ENCODE results near the gene NMNAT2. TPM values are rescaled to one million over a fixed set of nuclear protein-coding genes. Genes with fewer than 3 reads are reported as not detected.

Gene NMNAT2
- total RNA-seq, 2 donors from 2014 or later: 0.60 to 1.1 TPM

- intact Hi-C loops (cut with DNase I): no loop called here
- DNase-seq (ENCODE audit: low spot score): no peak
These were observed 47.7 kb downstream of the NMNAT2 start for GRCh38 chr1:183370399-183371058.

- DNase-seq (ENCODE audit: low spot score): no peak
- intact Hi-C loops (cut with DNase I): no loop called here
These were observed 49.7 kb downstream of the NMNAT2 start for GRCh38 chr1:183368213-183369108.

DNA sequence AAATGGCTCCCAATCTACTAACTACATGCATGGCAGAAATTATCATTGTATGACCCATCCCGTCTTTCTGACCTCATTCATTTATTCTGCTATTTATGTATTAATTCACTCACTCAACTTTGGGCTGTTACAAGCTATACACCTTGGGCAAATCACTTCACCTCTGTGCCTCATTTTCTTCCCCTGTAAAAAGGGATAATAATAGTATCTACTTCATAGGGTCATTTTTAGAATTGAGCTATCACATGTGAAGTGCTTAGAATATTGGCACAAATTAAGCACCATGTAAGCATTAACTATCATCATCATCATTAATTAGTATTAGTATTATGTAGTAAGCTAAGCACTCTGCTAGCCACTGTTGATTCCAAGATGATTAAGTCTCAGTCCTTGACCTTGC is 52.1 kb downstream of the NMNAT2 start:
- intact Hi-C loops (cut with DNase I): no loop called here
- no peak for DNase-seq (ENCODE audit: low spot score)

- intact Hi-C loops (cut with DNase I): no loop called here
- DNase-seq (ENCODE audit: low spot score): no peak
These were observed 52.5 kb downstream of the NMNAT2 start for GRCh38 chr1:183365676-183366075.

DNA sequence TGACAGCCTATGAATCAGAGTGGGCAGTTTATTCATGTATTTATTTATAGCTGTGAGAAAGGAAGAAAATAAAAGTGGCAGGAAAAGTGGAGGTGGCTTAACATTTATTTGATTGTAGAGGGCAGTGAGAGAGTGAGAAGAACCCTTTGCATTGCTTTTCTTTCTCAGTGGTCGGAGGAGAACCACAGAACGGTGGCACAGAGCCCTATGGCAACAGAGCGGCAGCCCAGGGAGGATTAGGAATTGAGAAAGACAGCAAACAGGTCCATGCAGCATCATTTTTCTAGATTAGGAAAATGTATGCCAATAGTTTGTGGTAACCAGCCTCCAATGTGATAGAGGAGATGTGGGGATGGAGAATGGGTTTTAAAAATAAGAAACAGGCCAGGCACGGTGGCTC is 53.1 kb downstream of the NMNAT2 start:
- DNase-seq (ENCODE audit: low spot score): no peak
- intact Hi-C loops (cut with DNase I): no loop called here

DNA sequence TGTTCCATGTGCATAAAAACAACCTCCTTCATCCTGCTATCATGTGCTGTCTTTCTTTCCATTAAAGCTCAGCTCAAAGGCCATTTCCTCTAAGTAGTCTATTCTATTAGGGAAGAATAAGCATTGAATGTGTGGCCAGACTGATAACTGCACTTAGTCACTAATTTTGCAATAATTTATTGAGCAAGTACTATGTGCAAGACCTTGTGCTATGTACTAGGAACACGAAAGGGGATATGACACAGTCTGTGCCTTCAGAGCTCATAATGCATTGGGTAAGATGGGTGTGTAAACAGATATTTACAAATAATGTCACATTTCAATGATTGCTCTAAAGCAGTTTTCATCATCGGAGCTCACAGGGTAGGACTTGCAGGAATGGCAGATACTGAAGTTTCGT is 54.2 kb downstream of the NMNAT2 start:
- intact Hi-C loops (cut with DNase I): no loop called here
- no peak for DNase-seq (ENCODE audit: low spot score)

DNA sequence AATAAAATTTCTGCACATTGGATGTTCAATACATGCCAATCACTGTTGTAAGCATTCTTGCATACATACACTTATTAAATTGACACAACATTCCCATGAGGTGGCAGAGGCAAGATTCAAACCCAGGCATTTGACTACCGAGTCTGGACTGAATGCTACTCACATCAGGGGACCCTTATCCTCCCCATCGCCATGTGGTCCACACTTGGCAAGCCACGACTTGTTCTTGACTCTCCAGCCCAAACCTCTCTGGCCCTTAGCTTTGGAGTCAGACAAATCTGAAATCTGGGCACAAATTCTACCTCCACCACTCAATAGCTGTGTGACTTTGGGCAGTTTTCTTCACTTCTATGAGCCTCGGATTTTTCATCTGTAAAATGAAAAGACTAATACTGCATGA is 57.1 kb downstream of the NMNAT2 start:
- intact Hi-C loops (cut with DNase I): no loop called here
- no peak for DNase-seq (ENCODE audit: low spot score)

DNA sequence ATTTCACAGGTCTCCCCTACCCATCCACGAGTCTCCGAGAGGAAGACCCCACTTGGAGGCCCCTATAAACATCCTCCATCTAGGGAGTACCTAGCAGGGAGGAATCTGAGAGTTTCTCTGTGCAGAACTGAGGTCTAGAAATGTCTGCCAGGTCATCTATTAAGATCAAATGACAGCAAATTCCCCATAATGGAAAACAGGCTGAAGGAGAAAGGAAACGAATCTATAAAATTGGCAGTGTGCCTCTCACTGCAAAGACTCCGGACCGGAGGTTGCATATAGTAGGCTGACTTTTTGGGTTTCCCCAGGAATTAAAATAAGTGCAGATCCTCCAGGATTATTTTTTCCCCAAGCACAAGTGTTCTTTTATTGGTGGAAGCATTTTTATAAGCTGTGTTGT is 57.7 kb downstream of the NMNAT2 start:
- DNase-seq (ENCODE audit: low spot score): no peak
- intact Hi-C loops (cut with DNase I): no loop called here

DNA sequence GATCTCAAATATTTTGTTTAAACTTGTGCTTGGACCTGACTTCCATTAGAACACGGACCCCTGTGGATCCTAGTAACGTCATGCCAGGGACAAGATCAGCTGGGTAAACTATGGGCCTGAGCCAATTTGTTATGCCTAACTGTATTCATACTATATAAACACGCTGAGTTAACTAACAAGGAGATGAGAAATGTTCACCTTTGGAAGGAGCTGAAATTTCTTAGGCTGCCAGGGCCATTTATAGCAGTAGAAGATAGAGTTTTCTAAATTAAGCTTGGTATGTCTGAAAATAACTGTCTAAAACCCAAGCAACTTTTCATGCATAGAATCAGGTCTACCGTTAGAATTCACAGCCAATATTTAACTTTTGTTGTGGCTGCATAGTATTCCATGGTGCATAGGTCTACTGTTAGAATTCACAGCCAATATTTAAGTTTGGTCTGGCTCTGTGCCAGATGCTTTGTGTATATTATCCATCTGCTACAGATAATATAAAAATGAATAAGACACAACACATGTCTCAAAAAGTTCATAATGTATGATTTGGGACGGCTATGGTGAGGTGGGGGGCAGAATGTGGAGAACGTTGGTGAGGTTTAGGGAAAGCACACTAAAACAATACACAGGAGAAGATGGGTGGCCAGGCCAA is 61.5 kb downstream of the NMNAT2 start:
- intact Hi-C loops (cut with DNase I): no loop called here
- no peak for DNase-seq (ENCODE audit: low spot score)

- intact Hi-C loops (cut with DNase I): no loop called here
These were observed 62.4 kb downstream of the NMNAT2 start for GRCh38 chr1:183355797-183356196.

GRCh38 chr1:183355181-183355580 is 63.0 kb downstream of the NMNAT2 start:
- intact Hi-C loops (cut with DNase I): no loop called here
- no peak for DNase-seq (ENCODE audit: low spot score)

More at GRCh38 chr1:183355797-183356196, 62.4 kb downstream of the NMNAT2 start:
- no peak for DNase-seq (ENCODE audit: low spot score)

DNA sequence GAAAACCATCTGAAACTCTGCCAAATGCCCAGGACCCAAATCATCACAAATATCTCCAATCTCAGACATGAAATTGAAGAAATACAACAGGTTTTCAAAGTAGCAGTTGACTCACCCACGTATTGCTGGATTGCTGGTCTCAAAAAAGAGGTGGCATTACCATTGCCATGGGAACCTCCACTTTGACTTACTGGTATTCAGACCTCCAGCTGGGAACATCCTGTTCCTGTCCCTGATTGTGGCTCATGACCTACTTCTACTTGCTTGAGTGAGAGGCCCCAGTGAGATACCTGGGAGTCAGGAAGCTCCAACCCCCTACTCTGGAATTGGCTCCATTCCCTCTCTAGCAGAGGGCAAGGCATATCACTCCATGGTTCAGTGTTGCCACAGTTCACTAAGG is 64.6 kb downstream of the NMNAT2 start:
- intact Hi-C loops (cut with DNase I): no loop called here
- no peak for DNase-seq (ENCODE audit: low spot score)

GRCh38 chr1:183349201-183349711 is 68.9 kb downstream of the NMNAT2 start:
- intact Hi-C loops (cut with DNase I): loop anchor here in 1 of 2 donors (5.0 kb wide), 1 partner anchor 1168 kb away; no protein-coding TSS in a partner anchor
- DNase-seq (ENCODE audit: low spot score): no peak

DNA sequence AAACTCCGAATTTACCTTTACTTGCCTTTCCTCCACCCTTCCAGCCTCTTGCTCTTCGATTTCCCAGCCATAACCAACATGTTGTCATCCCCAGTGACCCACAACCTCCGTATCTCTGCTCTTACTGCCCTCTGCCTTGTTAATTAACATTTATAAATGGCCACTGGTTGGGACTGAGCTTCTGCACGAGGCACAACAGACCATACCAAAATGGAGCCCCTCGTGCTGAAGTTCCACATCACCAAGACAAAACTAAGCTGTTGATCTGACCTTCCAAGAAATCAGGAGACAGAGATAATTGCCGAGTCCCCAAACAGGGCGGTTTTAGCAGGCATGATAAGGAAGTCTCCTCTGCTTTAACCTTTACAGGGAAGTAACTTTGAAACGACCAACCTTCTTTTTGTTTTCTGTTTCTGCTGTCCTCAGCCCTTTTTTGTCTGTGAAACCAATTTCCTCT is 71.9 kb downstream of the NMNAT2 start:
- intact Hi-C loops (cut with DNase I): loop anchor here in 1 of 2 donors (5.0 kb wide), 1 partner anchor 1171 kb away; no protein-coding TSS in a partner anchor
- DNase-seq (ENCODE audit: low spot score): no peak

DNA sequence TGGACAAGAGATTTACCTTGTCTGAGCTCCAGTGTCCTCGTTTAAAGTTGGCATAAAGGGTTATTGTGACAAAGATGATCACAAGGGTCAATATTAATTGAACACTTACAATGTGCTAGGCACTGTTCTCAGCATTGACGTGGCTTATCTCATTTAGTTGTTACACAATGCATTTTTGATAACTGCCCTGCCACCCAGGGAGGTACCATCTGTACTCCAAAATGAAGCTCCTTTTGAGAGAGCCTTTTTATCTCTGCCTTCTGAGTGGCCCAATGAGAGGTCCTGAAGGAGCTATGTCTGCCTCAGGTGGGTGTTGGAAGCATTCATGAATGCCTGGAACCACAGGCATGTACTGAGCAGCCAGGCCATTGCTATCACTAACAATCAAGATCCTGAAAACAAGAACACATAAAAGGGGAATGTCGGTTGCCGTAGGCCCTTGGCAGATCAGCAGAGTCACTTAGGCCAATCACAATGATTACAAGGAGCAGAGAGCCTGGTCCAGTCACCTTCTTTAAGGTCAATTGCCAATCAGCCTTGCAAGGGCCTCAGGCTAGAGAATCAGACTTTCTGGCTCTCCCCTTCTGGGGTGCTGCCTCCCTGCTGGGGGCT is 78.5 kb downstream of the NMNAT2 start:
- intact Hi-C loops (cut with DNase I): no loop called here
- DNase-seq (ENCODE audit: low spot score): no peak

GRCh38 chr1:183331091-183331742 is 87.0 kb downstream of the NMNAT2 start:
- no peak for DNase-seq (ENCODE audit: low spot score)
- intact Hi-C loops (cut with DNase I): no loop called here

GRCh38 chr1:183330335-183330734 is 87.8 kb downstream of the NMNAT2 start:
- intact Hi-C loops (cut with DNase I): no loop called here
- no peak for DNase-seq (ENCODE audit: low spot score)

GRCh38 chr1:183328371-183328770 is 89.8 kb downstream of the NMNAT2 start:
- no peak for DNase-seq (ENCODE audit: low spot score)
- intact Hi-C loops (cut with DNase I): loop anchor here in 1 of 2 donors (1.0 kb wide), 1 partner anchor 31 kb away; no protein-coding TSS in a partner anchor
